Measurements from ENCODE around the gene HERC2. TPM values are rescaled to one million over a fixed set of nuclear protein-coding genes. Genes with fewer than 3 reads are reported as not detected.
"Not testable (repeated sequence)": the region's sequence is repeated elsewhere in the genome, so short reads cannot be mapped to it uniquely, and the experiment has no call there.

Gene HERC2
- total and polyA plus RNA-seq, 7 experiments from 2014 or later, result 5.5 to 60.4 (median 42.0) TPM

DNA sequence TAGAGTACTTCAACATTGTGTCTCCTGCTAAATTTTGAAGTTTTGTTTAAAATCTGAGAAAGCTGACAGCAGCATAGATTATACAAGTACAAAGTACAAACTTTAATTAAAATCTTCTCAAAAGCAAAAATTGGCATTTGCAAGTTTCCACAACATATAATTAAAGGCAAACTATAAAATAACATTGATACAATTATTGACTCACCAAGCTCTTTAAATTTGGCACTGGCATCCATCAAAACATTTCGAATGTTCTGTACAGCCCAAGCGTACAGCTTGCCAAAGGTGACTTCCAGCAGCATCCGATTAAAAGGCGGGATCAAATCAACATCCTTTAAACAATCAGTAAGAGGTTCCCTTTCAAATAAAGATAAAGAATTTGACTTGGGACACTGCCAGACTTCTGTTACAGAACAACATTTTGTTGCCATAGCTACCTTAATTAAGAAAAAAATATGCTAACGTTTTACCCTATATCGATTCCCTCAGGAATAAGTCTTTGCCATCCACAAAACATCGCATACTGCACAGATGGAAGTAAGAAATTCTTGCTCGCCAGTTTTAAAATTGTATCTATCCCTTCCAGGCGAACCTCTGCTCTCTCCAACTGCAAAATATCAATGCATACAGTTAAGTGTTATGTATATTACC is 92.9 kb downstream of the HERC2 start:
- H3K27ac ChIP-seq (ENCODE audit: low read depth, low read length); H3K9me3 Mint-ChIP-seq; intact Hi-C loops (cut with micrococcal nuclease); H3K27me3 Mint-ChIP-seq; H3K4me1 ChIP-seq (ENCODE audit: control insufficient read depth in 2 of 2, insufficient read depth in 2 of 2, low read length in 2 of 2); POLR2A ChIA-PET; ATAC-seq; H3K4me1 Mint-ChIP-seq; H3K27ac Mint-ChIP-seq; CTCF ChIA-PET; H3K4me3 ChIP-seq (ENCODE audit: low read length); DNase-seq; H3K27me3 ChIP-seq (ENCODE audit: control insufficient read depth in 2 of 2, insufficient read depth in 2 of 2, low read length in 2 of 2); H3K4me3 Mint-ChIP-seq; H3K9me3 ChIP-seq (ENCODE audit: control insufficient read depth in 2 of 3, low read length in 3 of 3); H3K36me3 ChIP-seq (ENCODE audit: control insufficient read depth in 2 of 3, insufficient read depth in 3 of 3, low read length in 3 of 3): not testable (repeated sequence)
- H3K36me3 Mint-ChIP-seq, result peaks cover 7 to 66% (median 44%) of the 10 kb centered on the region in 5 donors

DNA sequence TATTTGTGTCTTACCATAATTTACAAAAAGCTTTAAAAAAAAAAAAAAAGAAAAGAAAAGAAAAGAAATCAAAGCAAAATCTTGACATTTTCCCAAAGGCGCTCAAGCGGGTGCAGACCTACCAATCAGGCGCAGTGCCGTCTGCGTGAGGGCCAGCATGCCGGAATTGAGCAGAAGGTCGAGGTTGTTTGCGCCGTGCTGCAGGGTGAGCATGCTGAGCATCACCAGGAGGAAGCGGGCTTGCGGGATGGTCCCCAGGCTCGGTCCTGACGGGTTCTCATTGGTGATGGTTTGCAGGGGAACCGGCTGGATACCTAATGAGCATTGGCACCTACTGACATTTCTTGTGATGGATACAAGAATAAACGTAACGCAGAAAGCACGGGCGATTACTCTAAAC is 93.9 kb downstream of the HERC2 start:
- Mint-ChIP-seq H3K27ac (no peak overlapping the region), H3K9me3 (no peaks in the 10 kb centered on the region), H3K4me3 (no peak overlapping the region), H3K36me3 (peaks cover 7 to 65% (median 39%) of the 10 kb centered on the region in 5 donors), H3K27me3 (no peaks in the 10 kb centered on the region), H3K4me1 (no peaks in the 10 kb centered on the region)
- intact Hi-C loops (cut with micrococcal nuclease), result no loop called here
- Histone ChIP-seq H3K27ac (ENCODE audit: low read depth, low read length) (no peak overlapping the region), H3K27me3 (ENCODE audit: control insufficient read depth in 2 of 2, insufficient read depth in 2 of 2, low read length in 2 of 2) (no peaks in the 10 kb centered on the region), H3K36me3 (ENCODE audit: control insufficient read depth in 2 of 3, insufficient read depth in 3 of 3, low read length in 3 of 3) (peaks cover 0 to 6% (median 0%) of the 10 kb centered on the region in 3 experiments), H3K4me1 (ENCODE audit: control insufficient read depth in 2 of 2, insufficient read depth in 2 of 2, low read length in 2 of 2) (no peaks in the 10 kb centered on the region), H3K9me3 (ENCODE audit: control insufficient read depth in 2 of 3, low read length in 3 of 3) (no peaks in the 10 kb centered on the region), H3K4me3 (ENCODE audit: low read length) (no peak overlapping the region)
- ATAC-seq (no peak), DNase-seq (no peak)
- POLR2A ChIA-PET, result no interaction called here
- CTCF ChIA-PET, result no interaction called here

DNA sequence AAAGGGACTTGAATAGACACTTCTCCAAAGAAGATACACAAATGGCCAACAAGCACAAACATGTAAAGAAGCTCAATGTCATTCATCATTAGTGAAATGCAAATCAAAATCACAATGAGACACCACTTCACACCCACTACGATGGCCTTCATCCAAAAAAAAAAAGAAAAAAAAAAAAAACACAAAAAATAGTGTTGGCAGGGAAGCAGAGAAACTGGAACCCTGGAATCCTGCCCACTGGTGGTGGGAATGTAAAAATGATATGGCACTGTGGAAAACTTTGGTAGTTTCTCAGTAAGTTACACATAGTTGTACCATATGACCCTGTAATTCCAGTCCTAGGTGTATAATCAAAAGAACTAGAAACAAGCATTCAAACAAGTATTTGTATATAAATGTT is 94.7 kb downstream of the HERC2 start:
- ATAC-seq; H3K27ac Mint-ChIP-seq; H3K4me3 Mint-ChIP-seq; H3K27me3 Mint-ChIP-seq; H3K9me3 Mint-ChIP-seq; DNase-seq; H3K4me1 Mint-ChIP-seq; H3K36me3 ChIP-seq (ENCODE audit: control insufficient read depth in 2 of 3, insufficient read depth in 3 of 3, low read length in 3 of 3); H3K4me3 ChIP-seq (ENCODE audit: low read length); H3K9me3 ChIP-seq (ENCODE audit: control insufficient read depth in 2 of 3, low read length in 3 of 3); H3K27ac ChIP-seq (ENCODE audit: low read depth, low read length); H3K27me3 ChIP-seq (ENCODE audit: control insufficient read depth in 2 of 2, insufficient read depth in 2 of 2, low read length in 2 of 2); POLR2A ChIA-PET; CTCF ChIA-PET; H3K4me1 ChIP-seq (ENCODE audit: control insufficient read depth in 2 of 2, insufficient read depth in 2 of 2, low read length in 2 of 2); intact Hi-C loops (cut with micrococcal nuclease): not testable (repeated sequence)
- peaks cover 3 to 59% (median 34%) of the 10 kb centered on the region in 5 donors for H3K36me3 Mint-ChIP-seq

DNA sequence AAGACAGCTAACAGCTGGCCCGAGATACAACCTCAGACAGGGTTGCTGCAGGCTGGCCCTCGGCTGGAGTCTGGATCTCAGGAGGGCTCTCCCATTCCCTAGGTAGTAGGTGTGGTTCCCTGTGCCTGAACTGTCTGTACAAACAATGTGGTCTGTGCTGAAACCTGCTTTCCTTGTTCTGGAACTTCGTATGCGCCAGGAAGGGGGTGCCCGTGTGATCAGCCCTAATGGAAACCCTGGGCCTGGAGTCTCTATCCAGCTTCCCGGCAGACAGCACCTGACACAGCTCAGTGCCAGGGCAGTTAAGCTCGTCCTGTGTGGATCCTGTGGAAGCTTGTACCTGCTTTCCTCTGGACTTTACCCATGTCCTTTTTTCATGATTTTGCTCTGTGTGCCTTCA is 99.4 kb downstream of the HERC2 start:
- POLR2A ChIA-PET; H3K9me3 Mint-ChIP-seq; intact Hi-C loops (cut with micrococcal nuclease); H3K4me1 ChIP-seq (ENCODE audit: control insufficient read depth in 2 of 2, insufficient read depth in 2 of 2, low read length in 2 of 2); H3K27ac ChIP-seq (ENCODE audit: low read depth, low read length); ATAC-seq; DNase-seq; H3K9me3 ChIP-seq (ENCODE audit: control insufficient read depth in 2 of 3, low read length in 3 of 3); CTCF ChIA-PET; H3K4me3 ChIP-seq (ENCODE audit: low read length); H3K4me3 Mint-ChIP-seq; H3K4me1 Mint-ChIP-seq; H3K27me3 ChIP-seq (ENCODE audit: control insufficient read depth in 2 of 2, insufficient read depth in 2 of 2, low read length in 2 of 2); H3K27me3 Mint-ChIP-seq: not testable (repeated sequence)
- Mint-ChIP-seq H3K27ac (peak overlapping the region in 1 of 9 donors; percentile 25), H3K36me3 (peaks cover 3 to 41% (median 20%) of the 10 kb centered on the region in 5 donors)
- H3K36me3 ChIP-seq (ENCODE audit: control insufficient read depth in 2 of 3, insufficient read depth in 3 of 3, low read length in 3 of 3), result peaks cover 0 to 22% (median 3%) of the 10 kb centered on the region in 3 experiments

DNA sequence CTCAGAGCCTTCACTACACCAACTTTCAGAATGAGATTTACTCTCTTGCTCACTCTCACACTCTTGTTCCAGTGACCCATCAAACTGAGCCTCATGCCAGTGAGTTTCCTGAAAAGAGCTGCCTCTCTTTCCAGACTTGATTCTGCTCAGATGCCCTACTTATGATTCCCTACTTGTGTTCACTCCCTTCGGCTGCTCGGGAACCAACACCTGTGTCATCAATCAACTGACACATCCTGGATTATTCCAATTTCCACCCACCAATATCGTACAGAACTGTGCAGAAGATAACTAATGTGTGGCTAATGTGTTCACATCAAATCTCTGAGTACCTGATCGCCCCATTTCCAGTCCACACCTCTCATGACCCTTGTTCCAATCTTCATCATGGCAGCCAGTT is 100.3 kb downstream of the HERC2 start:
- DNase-seq; H3K4me1 ChIP-seq (ENCODE audit: control insufficient read depth in 2 of 2, insufficient read depth in 2 of 2, low read length in 2 of 2); H3K9me3 ChIP-seq (ENCODE audit: control insufficient read depth in 2 of 3, low read length in 3 of 3); H3K4me1 Mint-ChIP-seq; H3K9me3 Mint-ChIP-seq; H3K27ac Mint-ChIP-seq; intact Hi-C loops (cut with micrococcal nuclease); H3K27me3 ChIP-seq (ENCODE audit: control insufficient read depth in 2 of 2, insufficient read depth in 2 of 2, low read length in 2 of 2); H3K27ac ChIP-seq (ENCODE audit: low read depth, low read length); H3K4me3 Mint-ChIP-seq; H3K4me3 ChIP-seq (ENCODE audit: low read length); POLR2A ChIA-PET; ATAC-seq; CTCF ChIA-PET; H3K27me3 Mint-ChIP-seq: not testable (repeated sequence)
- peaks cover 3 to 37% (median 19%) of the 10 kb centered on the region in 5 donors for H3K36me3 Mint-ChIP-seq
- H3K36me3 ChIP-seq (ENCODE audit: control insufficient read depth in 2 of 3, insufficient read depth in 3 of 3, low read length in 3 of 3), result peaks cover 0 to 22% (median 3%) of the 10 kb centered on the region in 3 experiments

DNA sequence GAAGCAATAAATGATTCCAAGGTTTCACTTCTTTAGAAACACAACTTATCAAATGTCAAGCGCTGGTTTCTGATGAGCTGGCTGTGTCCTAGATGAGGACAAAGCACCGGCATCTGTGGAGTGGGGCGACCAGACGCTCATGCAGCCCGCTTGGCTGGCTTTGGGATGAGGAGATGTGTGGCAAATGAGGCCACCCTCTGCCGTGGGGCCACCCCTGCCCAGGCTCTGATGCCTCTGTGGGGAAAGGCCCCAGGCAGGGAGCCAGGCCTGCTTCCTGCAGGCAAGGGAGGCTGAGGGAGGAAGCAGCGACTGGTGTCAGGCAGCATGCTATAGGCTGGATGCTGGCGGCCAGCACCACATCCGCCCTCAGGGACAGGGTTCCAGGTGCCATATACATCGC is 102.9 kb downstream of the HERC2 start:
- H3K27me3 Mint-ChIP-seq, result no peaks in the 10 kb centered on the region
- H3K27me3 ChIP-seq (ENCODE audit: control insufficient read depth in 2 of 2, insufficient read depth in 2 of 2, low read length in 2 of 2), result no peaks in the 10 kb centered on the region
- intact Hi-C loops (cut with micrococcal nuclease), result no loop called here
- H3K9me3 Mint-ChIP-seq, result no peaks in the 10 kb centered on the region
- ChIA-PET POLR2A (interaction anchor here (0.6 kb wide), 1 partner anchor 1030 kb away, joined by 3 read pairs; no protein-coding TSS in a partner anchor), CTCF (no interaction called here)
- no peaks in the 10 kb centered on the region for H3K4me1 ChIP-seq (ENCODE audit: control insufficient read depth in 2 of 2, insufficient read depth in 2 of 2, low read length in 2 of 2)
- no peak overlapping the region for H3K4me3 Mint-ChIP-seq
- no peak overlapping the region for H3K4me3 ChIP-seq (ENCODE audit: low read length)
- ATAC-seq (no peak), DNase-seq (no peak)
- H3K36me3 Mint-ChIP-seq, result peaks cover 0 to 20% (median 4%) of the 10 kb centered on the region in 5 donors
- no peak overlapping the region for H3K27ac Mint-ChIP-seq
- no peaks in the 10 kb centered on the region for H3K9me3 ChIP-seq (ENCODE audit: control insufficient read depth in 2 of 3, low read length in 3 of 3)
- H3K27ac ChIP-seq (ENCODE audit: low read depth, low read length), result no peak overlapping the region
- H3K4me1 Mint-ChIP-seq, result no peaks in the 10 kb centered on the region
- H3K36me3 ChIP-seq (ENCODE audit: control insufficient read depth in 2 of 3, insufficient read depth in 3 of 3, low read length in 3 of 3), result peaks cover 0 to 22% (median 3%) of the 10 kb centered on the region in 3 experiments

DNA sequence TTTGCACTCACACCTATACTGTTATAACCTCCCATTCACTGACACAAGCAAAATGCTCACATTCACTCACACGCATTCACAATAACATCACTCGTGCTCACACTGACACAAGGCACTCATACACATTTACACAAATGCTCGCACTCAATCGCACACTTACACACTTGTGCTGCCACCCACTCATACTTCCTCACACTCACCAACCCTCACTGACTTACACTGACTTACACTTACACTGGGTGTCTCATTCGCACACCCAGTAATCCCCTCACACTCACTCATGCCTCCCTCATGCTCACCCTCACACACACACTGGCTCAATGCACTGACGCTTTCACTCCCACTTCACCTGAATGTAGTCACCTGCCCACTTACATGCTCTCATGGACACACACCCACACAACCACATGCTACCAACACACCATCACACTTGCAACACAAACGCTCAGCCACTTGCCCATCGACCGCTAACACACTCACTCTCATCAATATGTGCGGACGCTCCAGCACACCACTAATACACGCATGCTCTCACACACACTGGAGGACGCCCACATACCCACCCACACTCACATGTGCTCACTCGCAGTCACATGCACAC is 104.9 kb downstream of the HERC2 start:
- H3K27me3 Mint-ChIP-seq; H3K27ac ChIP-seq (ENCODE audit: low read depth, low read length); H3K4me1 ChIP-seq (ENCODE audit: control insufficient read depth in 2 of 2, insufficient read depth in 2 of 2, low read length in 2 of 2); H3K9me3 Mint-ChIP-seq; H3K4me3 ChIP-seq (ENCODE audit: low read length); H3K4me3 Mint-ChIP-seq; DNase-seq; intact Hi-C loops (cut with micrococcal nuclease); H3K9me3 ChIP-seq (ENCODE audit: control insufficient read depth in 2 of 3, low read length in 3 of 3); CTCF ChIA-PET; H3K27me3 ChIP-seq (ENCODE audit: control insufficient read depth in 2 of 2, insufficient read depth in 2 of 2, low read length in 2 of 2); POLR2A ChIA-PET; H3K4me1 Mint-ChIP-seq; H3K27ac Mint-ChIP-seq; ATAC-seq: not testable (repeated sequence)
- peaks cover 0 to 26% (median 4%) of the 10 kb centered on the region in 5 donors for H3K36me3 Mint-ChIP-seq
- peaks cover 0 to 26% (median 3%) of the 10 kb centered on the region in 3 experiments for H3K36me3 ChIP-seq (ENCODE audit: control insufficient read depth in 2 of 3, insufficient read depth in 3 of 3, low read length in 3 of 3)
